Urothelium cell line (cell line): Measurements from ENCODE around the gene RPGR.

Source experiments
- DNase-seq: peaks from one replicate; pipeline ENCODE4 v3.0.0; 2011; ENCODE audit warnings: low spot score, mixed read lengths
- FAIRE-seq: peaks from 2 replicates; lab custom pipeline; 2011; peaks lifted over from hg19 to GRCh38; lab: Jason Lieb, UNC

RPGR gene

DNA sequence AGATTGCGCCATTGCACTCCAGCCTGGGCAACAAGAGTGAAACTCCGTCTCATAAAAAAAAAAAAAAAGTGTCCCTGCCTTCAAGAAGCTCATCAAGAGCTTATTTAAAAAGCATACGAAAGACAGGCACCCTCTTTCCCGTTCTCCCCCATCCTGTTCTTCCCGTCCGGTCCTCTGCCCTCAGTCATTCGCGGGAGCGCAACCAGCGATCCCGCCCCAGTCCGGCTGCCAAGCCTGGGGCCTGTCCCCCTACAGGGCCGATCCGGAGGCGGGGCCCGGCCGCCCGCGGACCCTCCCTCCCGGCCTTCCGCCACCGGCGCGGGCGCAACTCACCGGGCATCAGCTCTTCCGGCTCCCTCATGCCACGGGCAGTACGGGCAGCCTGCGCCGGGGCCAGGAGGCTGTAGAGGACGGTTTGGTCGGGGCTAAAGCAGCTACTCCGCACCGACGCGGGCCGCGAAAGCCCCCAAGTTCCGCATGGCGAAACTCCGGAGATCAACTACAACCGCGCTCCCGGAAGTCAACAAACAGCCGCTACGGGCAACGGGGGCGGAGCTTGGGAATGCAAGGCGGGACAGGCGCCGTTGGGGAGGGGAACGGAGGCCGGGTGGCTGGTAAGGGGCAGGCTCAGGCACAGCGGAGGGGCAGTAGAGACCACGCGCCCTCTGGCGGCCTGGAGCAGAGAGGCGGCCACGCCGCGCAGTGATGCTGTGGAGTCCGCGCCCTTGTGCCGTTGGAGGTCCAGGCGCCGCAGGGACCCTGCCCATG, at the start of gene RPGR:
Gene RPGR (minus strand): TSS at position 503 of the 768 bp plus-strand sequence. CDS start 142 bp downstream, at position 361.
- peak; percentile 94 for DNase-seq
- FAIRE-seq: peak; percentile 81

DNA sequence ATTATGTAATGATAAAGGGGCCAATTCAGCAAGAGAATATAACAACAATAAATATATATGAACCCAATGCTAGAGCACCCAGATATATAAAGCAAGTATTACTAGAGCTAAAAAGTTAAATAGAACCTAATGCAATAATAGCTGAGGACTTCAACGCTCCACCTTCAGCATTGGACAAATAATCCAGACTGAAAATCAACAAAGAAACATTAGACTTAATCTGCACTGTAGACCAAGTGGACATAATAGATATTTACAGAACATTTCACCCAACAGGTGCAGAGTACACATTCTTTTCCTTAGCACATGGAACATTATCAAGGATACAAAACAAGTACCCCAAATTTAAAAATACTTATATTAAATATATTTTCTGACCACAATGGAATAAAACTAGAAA, 49.4 kb upstream of the RPGR start:
- no peak for DNase-seq
- no peak for FAIRE-seq

GRCh38 chrX:38375891-38376290, 48.6 kb upstream of the RPGR start:
- FAIRE-seq: no peak
- DNase-seq: peak; percentile 7

GRCh38 chrX:38374431-38374830, 47.1 kb upstream of the RPGR start:
- FAIRE-seq (no peak), DNase-seq (no peak)

- DNase-seq (no peak), FAIRE-seq (no peak)
Measured at GRCh38 chrX:38371641-38372040, 44.3 kb upstream of the RPGR start.

GRCh38 chrX:38368774-38369173, 41.5 kb upstream of the RPGR start:
- DNase-seq (no peak), FAIRE-seq (no peak)

DNA sequence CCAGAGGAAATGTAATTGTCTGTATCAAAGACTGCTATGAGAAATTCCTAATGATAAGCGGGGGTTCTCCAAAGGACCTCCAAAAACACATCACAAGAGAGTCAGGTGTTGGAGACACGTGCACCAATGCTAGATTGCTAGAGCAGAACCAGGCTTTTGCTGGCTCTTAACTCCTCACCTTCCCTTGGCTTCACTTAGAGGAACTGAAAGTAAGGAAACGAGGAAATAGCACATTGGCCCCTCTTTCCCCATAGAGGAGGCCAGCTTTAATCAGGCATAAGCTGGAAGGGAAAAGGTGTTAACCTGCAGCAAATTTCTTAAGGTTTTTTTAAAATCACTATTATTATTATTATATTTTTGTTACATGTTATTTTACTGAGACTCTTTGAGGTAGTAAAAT, 38.6 kb upstream of the RPGR start:
- FAIRE-seq (no peak), DNase-seq (no peak)

DNA sequence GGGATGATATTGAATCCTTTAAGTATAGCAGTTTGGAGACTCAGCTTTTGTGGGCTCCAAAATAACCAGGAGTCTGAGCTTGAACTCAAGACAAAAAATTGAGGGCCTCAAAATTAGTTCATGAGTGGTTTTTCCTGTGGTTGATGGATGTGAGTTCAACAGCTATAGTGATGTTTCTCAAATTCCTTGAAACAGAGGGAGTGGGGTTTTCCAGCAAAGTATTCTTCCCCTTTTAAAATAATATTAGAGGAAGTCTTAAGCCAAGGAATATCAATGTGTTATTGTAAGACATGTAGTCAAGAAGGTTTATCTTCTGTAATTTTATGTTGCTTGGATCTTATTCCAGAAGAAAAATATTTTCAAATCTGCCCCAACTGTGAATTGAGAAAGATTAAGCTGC, 35.7 kb upstream of the RPGR start:
- DNase-seq (no peak), FAIRE-seq (no peak)

DNA sequence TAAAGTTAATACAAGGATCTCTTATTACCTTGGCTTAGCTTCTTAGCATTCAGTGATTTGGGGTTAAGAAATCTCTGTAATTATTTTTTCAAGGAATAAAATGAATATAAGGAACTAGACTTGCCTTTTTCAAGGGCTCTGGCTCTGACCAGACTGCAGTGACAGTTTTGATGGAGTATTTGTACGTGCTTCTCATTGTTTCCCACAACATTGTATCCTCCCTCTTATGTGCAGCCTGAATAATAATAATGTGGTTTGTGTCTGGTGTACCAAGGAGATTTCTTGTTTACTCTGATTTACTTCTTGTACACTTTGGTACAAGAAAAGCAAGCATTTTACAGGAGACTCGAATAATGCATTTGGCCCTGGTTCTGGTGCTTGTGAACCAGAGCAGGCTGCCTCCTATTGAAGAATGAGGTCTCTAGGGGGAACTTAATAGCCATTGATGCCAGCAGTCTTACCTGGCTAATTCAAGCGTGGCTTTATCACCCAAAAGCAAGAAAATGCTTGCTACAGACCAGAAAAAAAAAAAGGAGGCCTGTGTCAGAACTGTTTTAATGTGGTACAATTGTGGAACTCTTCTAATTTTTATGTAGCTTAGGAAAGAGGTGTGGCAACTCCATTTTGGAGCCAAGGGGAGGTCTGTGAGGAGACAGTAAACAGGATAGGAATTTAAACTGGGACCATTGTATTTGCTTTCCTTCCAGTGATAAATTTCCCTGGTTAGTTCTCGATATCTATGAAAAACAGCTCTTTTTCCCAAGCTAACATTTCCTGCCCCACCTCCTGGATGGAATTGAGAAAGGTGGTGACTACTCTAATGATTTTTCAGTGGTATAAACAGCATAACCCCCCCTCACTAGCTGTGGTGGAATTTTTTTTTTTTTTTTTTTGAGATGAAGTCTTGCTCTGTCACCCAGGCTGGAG, 30.7 kb upstream of the RPGR start:
- DNase-seq (no peak), FAIRE-seq (no peak)

DNA sequence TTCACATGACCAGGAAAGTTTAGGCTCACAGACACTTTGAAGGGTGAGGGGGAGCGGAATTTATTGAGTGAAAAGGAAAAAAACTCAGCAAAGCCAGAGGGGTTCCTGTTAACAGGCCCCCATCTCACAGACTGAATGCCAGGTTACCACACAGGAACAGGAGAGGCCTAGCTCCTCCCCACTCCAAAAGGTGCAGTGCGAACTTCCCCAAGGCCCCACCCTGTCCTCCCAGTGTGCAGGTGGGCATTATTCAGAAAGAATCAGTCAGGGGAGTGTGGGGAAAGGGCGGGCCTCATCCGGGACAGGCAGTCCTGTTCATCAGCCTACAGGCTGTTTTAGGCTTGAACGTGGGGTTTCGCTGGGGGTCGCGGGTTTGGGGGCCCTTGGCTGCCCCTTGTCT, 29.1 kb upstream of the RPGR start:
- no peak for FAIRE-seq
- DNase-seq: no peak

GRCh38 chrX:38352362-38352761, 25.1 kb upstream of the RPGR start, which contains the start of gene OTC:
Gene OTC, plus strand, starts transcription at chrX:38352604. Its CDS starts 93 bp downstream, at chrX:38352697.
- no peak for DNase-seq
- FAIRE-seq: no peak

DNA sequence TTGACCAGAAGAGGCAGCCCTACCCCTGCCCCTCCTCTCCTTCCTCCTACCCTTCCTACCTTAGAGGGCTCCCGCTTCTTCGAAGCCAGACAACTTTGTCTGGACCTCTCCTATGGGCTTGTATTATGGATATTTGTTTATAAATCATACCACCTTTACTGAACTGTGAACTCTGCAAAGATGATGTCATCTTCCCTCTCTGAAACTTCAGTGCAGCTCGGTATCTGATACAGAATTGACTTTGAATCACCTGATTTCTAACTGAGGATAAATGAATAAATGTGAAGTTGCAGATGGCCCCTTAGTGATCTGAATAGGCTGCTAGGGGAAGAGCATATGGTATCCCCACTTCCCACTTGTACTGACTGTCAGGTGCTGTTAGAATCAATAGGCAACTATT, 24.0 kb upstream of the RPGR start:
- DNase-seq (no peak), FAIRE-seq (no peak)

DNA sequence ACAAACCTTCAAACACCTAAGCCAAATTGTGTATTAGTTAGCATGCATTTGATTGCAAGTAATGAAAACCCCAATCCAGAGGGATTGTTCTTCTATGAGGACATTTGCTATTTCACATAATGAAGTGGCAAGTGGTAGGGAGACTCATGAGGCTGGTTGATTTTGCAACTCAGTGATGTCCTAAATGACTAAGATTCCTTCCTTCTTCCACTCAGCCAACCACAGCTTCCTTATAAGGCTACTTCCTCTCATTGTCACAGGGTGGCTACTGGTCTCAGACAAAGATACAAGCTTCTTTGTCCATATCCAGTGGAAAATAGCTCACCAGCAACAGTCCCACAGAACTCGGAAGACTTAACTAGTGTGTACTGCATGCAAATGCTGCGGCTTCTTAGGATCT, 19.8 kb upstream of the RPGR start:
- no peak for FAIRE-seq
- DNase-seq: peak; percentile 15

GRCh38 chrX:38346150-38346549, 18.8 kb upstream of the RPGR start:
- FAIRE-seq (no peak), DNase-seq (no peak)

DNA sequence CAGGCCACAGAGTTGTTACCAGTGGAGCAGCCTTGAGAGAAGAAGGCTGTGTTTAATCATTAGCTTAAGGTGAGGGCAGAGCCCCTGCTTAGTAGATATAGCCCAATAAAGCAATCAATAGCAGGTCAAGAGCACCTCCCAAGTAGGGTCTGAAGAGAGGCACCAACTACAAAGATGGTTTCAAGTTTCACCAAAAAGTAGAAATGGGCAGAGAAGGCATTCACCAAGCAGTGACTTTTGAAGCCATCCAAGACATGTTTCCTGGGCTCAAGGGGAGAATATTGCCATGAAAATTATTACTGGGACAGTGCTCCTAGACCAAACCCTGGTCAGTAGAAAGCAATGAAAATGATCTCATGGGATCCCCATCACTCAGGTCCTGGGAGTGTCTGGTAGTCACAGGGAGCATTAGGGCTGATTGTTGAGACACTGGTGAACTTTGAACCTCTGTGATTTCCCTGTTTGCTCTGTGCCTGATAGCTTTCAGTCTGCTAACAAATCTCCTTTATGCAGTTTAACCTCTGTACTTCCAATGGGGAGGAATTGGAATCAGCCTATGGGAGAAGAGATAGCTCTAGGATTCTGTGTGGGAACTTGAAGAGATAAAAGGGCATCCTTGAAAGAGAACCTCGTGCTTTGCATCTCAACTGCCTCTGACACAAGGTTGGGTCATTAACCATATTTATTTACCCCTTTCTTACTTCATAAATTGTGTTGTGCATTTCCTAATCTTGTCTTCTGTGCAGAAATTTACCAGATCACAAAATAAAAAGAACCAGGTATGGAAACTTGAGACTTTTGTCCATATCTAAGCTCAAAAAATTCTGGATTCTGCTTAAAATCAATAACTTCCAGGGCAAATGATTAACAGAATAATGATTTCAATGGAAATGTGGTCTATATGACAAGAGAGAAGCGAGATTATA, 15.8 kb upstream of the RPGR start:
- no peak for FAIRE-seq

DNA sequence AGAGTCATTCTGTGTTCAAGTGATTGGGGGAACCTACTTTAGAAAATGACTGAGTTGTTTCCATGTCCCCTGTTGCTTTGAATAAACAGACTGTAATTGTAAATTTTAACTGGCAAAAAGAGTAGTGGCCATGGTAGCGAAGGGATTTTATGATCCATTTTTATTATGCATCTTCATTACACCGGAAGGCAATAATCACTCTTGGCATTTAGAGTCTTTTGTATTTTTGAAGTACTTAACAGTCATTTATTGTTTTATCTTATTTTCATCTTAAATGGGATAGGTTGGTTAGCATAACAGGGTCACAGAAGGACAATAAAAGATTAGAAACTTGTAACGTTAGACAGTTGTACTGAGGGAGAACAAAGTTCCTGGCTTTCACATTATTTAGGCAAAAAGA, 14.1 kb upstream of the RPGR start:
- DNase-seq (no peak), FAIRE-seq (no peak)

More for the DNA sequence above, 15.8 kb upstream of the RPGR start:
- DNase-seq: no peak

GRCh38 chrX:38336538-38337240, 9.4 kb upstream of the RPGR start:
- FAIRE-seq (no peak), DNase-seq (no peak)

GRCh38 chrX:38335382-38335781, 8.1 kb upstream of the RPGR start:
- FAIRE-seq (no peak), DNase-seq (no peak)

GRCh38 chrX:38332505-38332904, 5.2 kb upstream of the RPGR start:
- DNase-seq: no peak
- FAIRE-seq: no peak

DNA sequence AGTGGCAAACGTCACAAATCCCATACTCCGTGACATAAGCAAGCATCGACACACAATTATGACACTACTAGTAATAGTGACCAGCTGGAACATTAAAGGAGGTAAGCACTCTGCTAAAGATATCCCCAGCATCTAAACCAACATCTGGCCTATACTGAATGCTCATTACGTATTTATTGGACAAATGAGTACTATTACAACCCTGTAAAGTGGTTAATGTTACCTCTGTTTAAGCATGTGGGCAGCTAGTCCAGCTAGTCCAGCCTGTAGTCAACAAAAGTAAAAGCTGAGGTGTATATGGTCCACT, 419 bp upstream of the RPGR start:
- DNase-seq: no peak
- no peak for FAIRE-seq
